Heart right ventricle (tissue), 16 donors: ENCODE measurements around the gene MRM2. TPM values are rescaled to one million over a fixed set of nuclear protein-coding genes. Genes with fewer than 3 reads are reported as not detected.

Experiments used
- ATAC-seq, 8 donors: fragments of 200-7000 bp; cut with Tn5 transposase; one replicate each; pipeline ENCODE4 v1.9.1; 2020; ENCODE audit warnings: mild to moderate bottlenecking in 8 of 8, moderate library complexity in 8 of 8, moderate number of reproducible peaks in 1 of 8
- DNase-seq, 2 donors: peaks; one replicate each; pipeline ENCODE4 v3.0.0-alpha.2; 2020
- H3K27ac ChIP-seq, 10 donors: fragments of 200-600 bp; sonication (generic) in 2 of 10; one replicate each; pipeline versions ENCODE4 v1.5.0 to v1.8.0; 2020 to 2022; ENCODE audit warnings: mild to moderate bottlenecking in 3 of 10
- H3K27me3 ChIP-seq, 7 donors: fragments of 200-600 bp; one replicate each; pipeline ENCODE4 v1.8.0; 2021 to 2022; ENCODE audit warnings: mild to moderate bottlenecking in 2 of 7
- H3K36me3 ChIP-seq, 9 donors: fragments of 200-600 bp; sonication (generic) in 1 of 9; one replicate each; pipeline versions ENCODE4 v1.5.0 to v1.8.0; 2020 to 2022; ENCODE audit warnings: mild to moderate bottlenecking in 2 of 9
- H3K4me1 ChIP-seq, 9 donors: fragments of 200-600 bp; sonication (generic) in 1 of 9; one replicate each; pipeline versions ENCODE4 v1.5.0 to v1.8.0; 2020 to 2022; ENCODE audit warnings: mild to moderate bottlenecking in 4 of 9
- H3K4me3 ChIP-seq, 10 donors: fragments of 200-600 bp; sonication (generic) in 2 of 10; one replicate each; pipeline versions ENCODE4 v1.5.0 to v1.8.0; 2020 to 2022; ENCODE audit warnings: mild to moderate bottlenecking in 7 of 10, moderate library complexity in 2 of 10
- H3K9me3 ChIP-seq, 11 donors: fragments of 200-600 bp in 10 of 11; sonication (generic) in 2 of 11; one replicate each; pipeline versions ENCODE4 v1.5.0 to v1.8.0; 2013 to 2022; ENCODE audit warnings: mild to moderate bottlenecking in 2 of 11, control low read depth in 1 of 11, moderate library complexity in 1 of 11
- WGBS, 2 donors: extraction: QIAGEN DNeasy Blood & Tissue Kit; methylation state at CpG; one replicate each; pipeline ENCODE4 v1.1.7; 2013; ENCODE audit warnings: inconsistent platforms in 1 of 2; 5-methylcytosine and 5-hydroxymethylcytosine counted together
- intact Hi-C, 10 donors: fragments of 100-400 bp; cut with DNase I; formaldehyde crosslinking; loops; one replicate each; pipeline versions ENCODE4 v1.11.1 to v1.14.2; 2022
- polyA plus RNA-seq, 2 donors: library from polyadenylated mRNA; stranded (reverse); fragments of 200-250 nt; gene quantifications; one replicate each; pipeline ENCODE4 v1.2.3, GENCODE V29; 2013
- total RNA-seq, 10 donors: library from RNA; stranded (reverse); fragmentation: NEBNext Ultra II Directional in 3 of 10; extraction: Animal tissue kit (Norgen Biotek cat#: 25700) in 3 of 10; gene quantifications; one replicate each; pipeline versions ENCODE4 v1.2.1 to v1.2.4, GENCODE V29; 2021 to 2023
- TF ChIP-seq, protein P1 (sequence below), 9 donors: fragments of 200-600 bp; sonication (generic) in 2 of 9; IDR thresholded peaks; one replicate each; pipeline versions ENCODE4 v1.5.0 to v1.8.0; 2021 to 2022; ENCODE audit warnings: antibody characterized with exemption in 9 of 9, mild to moderate bottlenecking in 5 of 9, moderate library complexity in 1 of 9
- donor health status: Arrhythmogenic right ventricular cardiomyopathy.
- donor health status: ischemic (EF 13 %, LVEDD 7.1; RV severe dilation, severe dysfunction).
- donor health status: healthy with polysubstance abuse.
- donor health status: DM: no; HTN: yes; CAD: no.
- donor health status: DM: no; HTN: no; CAD: no.
- donor health status: ischemic (EF 25% LVEDD 6.9; RV normal size, moderate dysfunction).
- donor health status: ischemic (EF 25% LVEDD 5.7; RV mildly dilated, moderate dysfunction).
- donor health status: healthy.
- donor health status: DM: yes; HTN: yes; CAD: no.
- donor health status: Ischemic cardiomyopathy.
- donor health status: ischemic (EF 35%, LVEDD 5.7; RV mildly dilated, moderate dysfunction).
- donor health status: nonischemic (EF 11% LVEDD 7.7; RV severe dilation, severe dysfunction).
- donor health status: DM: yes; HTN: yes; CAD: no.
- donor health status: PGD.
- donor health status: ischemic (EF 29% LVEDD 5.4; RV normal size, mild dysfunction).
- donor health status: nonischemic (EF 23%, LVEDD 6.1; RV moderate dilation, normal function).

MRM2 gene
- total and polyA plus RNA-seq, 12 donors: 14.2 to 25.0 (median 19.6) TPM

- H3K36me3 ChIP-seq: peaks cover 0 to 12% (median 0%) of the 10 kb centered on the region in 9 donors
- peaks cover 0 to 38% (median 10%) of the 10 kb centered on the region in 9 donors for H3K4me1 ChIP-seq
- intact Hi-C loops: loop anchor here in 7 of 10 donors (5.0 to 10.0 kb wide), 3 partner anchors 66 to 103 kb away; partner anchors contain the start of genes EIF3B (in 3 of the 7) and SNX8 (in 1 of the 7)
- no peaks in the 10 kb centered on the region for H3K9me3 ChIP-seq
- H3K27me3 ChIP-seq: no peaks in the 10 kb centered on the region
- WGBS, 2 donors: 30 to 40% methylated on average over 24 of the region's 24 CpGs
- TF ChIP-seq, protein P1, sequence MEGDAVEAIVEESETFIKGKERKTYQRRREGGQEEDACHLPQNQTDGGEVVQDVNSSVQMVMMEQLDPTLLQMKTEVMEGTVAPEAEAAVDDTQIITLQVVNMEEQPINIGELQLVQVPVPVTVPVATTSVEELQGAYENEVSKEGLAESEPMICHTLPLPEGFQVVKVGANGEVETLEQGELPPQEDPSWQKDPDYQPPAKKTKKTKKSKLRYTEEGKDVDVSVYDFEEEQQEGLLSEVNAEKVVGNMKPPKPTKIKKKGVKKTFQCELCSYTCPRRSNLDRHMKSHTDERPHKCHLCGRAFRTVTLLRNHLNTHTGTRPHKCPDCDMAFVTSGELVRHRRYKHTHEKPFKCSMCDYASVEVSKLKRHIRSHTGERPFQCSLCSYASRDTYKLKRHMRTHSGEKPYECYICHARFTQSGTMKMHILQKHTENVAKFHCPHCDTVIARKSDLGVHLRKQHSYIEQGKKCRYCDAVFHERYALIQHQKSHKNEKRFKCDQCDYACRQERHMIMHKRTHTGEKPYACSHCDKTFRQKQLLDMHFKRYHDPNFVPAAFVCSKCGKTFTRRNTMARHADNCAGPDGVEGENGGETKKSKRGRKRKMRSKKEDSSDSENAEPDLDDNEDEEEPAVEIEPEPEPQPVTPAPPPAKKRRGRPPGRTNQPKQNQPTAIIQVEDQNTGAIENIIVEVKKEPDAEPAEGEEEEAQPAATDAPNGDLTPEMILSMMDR (IDR thresholded peaks at IDR 0.05): peak in 4 of 9 donors; percentile 18 to 38 (median 30)
- DNase-seq (peak; percentile 54 to 64), ATAC-seq (peak; percentile 51 to 90 (median 80))
- peak overlapping the region in 8 of 10 donors; percentile 25 to 81 (median 57) for H3K27ac ChIP-seq
- H3K4me3 ChIP-seq: peak overlapping the region in 2 of 10 donors; percentile 13 to 17
Observed at GRCh38 chr7:2248984-2249694, 7.1 kb upstream of the MRM2 start.

DNA sequence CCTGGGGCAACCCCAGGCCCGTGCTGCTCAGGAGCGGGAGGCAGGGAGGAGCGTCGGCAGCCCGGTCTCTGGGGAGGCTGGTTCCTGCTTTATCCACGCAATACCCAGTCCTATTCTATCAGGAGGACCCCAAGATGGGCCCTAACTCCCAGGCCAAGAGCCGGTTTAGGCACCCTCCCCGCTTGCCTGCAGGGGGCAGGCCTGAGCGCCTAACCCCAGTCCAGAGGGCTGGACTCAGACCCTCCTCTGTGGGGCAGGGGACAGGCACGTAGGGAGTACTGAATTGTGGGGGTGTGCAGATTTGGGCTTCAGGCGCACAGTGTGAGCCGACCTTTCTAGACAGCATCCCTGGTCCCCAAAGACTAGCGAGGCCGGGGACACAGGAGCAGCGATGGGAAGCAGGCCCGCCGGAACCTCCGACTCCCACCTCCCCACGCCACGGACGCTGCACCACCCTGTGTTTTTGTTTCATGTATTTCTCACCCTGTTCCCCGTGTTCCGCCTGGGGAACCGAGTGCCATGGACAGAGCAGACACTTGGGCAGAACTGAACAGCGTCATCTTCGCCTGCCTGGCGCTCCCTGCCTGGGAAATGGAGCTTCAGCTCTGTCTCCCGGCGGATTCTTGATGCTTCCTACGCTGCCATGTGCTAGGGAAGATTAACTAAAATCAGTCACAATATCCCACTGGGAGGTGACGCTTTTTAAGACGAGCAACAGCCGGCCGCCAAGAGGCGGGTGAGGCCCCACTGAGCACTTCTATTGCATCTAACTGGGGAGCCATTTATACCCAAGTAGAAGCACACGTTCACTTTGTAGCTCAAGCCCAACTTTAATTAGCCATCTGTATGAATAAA lies 5.4 kb upstream of the MRM2 start:
- 61 to 65% methylated on average over 35 to 36 of the region's 36 CpGs for WGBS, 2 donors
- Histone ChIP-seq H3K4me1 (peaks cover 0 to 48% (median 17%) of the 10 kb centered on the region in 9 donors), H3K36me3 (peaks cover 0 to 4% (median 0%) of the 10 kb centered on the region in 9 donors), H3K27ac (no peak overlapping the region), H3K27me3 (no peaks in the 10 kb centered on the region), H3K9me3 (no peaks in the 10 kb centered on the region), H3K4me3 (peak overlapping the region in 1 of 10 donors; percentile 18)
- intact Hi-C loops: loop anchor here in 7 of 10 donors (5.0 to 10.0 kb wide), 3 partner anchors 67 to 105 kb away; partner anchors contain the start of genes EIF3B (in 3 of the 7) and SNX8 (in 1 of the 7)
- ATAC-seq (peak in 6 of 8 donors; percentile 10 to 34 (median 26)), DNase-seq (peak in 1 of 2 donors; percentile 39)
- TF ChIP-seq, protein P1 (IDR thresholded peaks at IDR 0.05): peak; percentile 39 to 74 (median 63)

DNA sequence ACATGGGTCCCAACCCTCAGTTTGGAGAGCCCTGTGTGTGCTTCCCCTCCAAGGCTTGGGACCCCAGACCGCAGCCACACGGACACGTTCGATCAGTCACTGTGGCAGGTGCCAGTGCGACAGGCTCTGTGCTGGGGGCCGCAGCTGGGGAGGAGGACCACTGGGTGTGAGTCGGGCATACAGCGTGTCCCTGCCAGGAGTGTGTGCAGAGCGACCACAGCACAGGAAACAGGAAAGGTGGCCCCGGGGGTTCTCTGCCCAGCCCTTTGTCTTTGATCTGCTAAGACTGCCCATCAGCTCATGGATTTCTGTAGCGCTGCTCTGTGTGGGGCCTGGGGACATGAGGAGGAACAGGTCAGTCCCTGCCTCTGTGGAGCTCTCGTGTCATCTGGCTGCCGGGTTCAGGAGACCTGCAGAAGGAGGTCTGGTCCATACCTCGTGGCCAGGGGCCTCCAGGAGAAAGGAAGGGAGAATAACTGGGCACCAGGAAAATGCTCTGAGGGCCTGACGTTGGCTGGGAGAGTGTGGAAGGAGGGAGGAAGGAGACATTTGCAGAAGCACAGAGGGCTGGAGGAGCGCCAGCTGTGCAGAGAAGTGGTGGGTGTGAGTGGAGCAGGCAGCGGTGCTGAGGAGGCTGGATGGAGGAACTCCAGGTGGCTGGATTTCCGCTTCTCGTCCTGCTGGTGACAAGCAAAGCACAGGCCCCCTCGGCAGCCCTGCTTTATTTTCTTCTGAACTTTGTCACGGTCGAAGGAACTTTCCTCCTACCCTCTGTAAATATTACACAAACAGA lies 4.1 kb upstream of the MRM2 start:
- TF ChIP-seq, protein P1 (IDR thresholded peaks at IDR 0.05): no peak
- WGBS, 2 donors: 69% methylated on average over 22 of the region's 22 CpGs
- Histone ChIP-seq H3K36me3 (peaks cover 0 to 4% (median 0%) of the 10 kb centered on the region in 9 donors), H3K4me3 (no peak overlapping the region), H3K4me1 (peaks cover 0 to 55% (median 23%) of the 10 kb centered on the region in 9 donors), H3K27me3 (no peaks in the 10 kb centered on the region), H3K27ac (no peak overlapping the region), H3K9me3 (no peaks in the 10 kb centered on the region)
- ATAC-seq (no peak), DNase-seq (peak in 1 of 2 donors; percentile 44)
- intact Hi-C loops: loop anchor here in 7 of 10 donors (5.0 to 10.0 kb wide), 3 partner anchors 69 to 106 kb away; partner anchors contain the start of genes EIF3B (in 3 of the 7) and SNX8 (in 1 of the 7)
